Esophagus muscularis mucosa (tissue), 2 donors: ENCODE data around the gene TSPAN17.

Experiments
- EP300 ChIP-seq: sonication (generic); formaldehyde crosslinking; IDR thresholded peaks from one replicate; pipeline ENCODE4 v1.6.1; 2017; ENCODE audit warnings: antibody characterized with exemption
- POLR2A ChIP-seq: fragments of 450-650 bp; IDR thresholded peaks from one replicate; pipeline ENCODE4 v1.6.1; 2017; ENCODE audit warnings: antibody characterized with exemption, moderate library complexity, mild to moderate bottlenecking, low read depth

DNA sequence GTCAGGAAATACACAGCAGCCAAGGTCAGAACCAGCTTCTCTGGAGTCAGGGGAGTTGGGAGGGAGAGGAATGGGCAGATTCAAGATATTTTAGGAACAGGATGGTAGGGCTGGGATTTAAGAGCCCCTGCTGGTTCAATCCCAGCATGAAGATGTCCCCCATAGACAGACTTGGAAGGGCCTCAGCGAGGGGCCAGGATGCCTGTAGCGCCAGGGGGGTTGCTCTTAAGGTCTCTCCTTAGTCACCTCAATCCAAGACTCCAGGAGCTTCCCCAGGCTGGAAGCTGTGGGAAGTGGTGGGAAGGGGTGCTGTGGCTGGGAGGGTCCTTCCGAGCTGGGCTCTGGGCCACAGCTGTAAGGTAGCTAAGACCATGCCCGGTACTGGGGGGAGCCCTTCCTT is 8.1 kb upstream of the TSPAN17 start:
- no peak for TF ChIP-seq POLR2A
- TF ChIP-seq EP300, result no peak
